Measurements from ENCODE around the gene UGDH.
A peak's percentile ranks its signal among the peaks of the same experiment; 100 is the strongest.

- TF ChIP-seq POLR2AphosphoS5 (IDR thresholded peaks at IDR 0.05; ENCODE audit: insufficient read depth, low read depth, low read length), result peak; percentile 33
- TF ChIP-seq, protein P1, sequence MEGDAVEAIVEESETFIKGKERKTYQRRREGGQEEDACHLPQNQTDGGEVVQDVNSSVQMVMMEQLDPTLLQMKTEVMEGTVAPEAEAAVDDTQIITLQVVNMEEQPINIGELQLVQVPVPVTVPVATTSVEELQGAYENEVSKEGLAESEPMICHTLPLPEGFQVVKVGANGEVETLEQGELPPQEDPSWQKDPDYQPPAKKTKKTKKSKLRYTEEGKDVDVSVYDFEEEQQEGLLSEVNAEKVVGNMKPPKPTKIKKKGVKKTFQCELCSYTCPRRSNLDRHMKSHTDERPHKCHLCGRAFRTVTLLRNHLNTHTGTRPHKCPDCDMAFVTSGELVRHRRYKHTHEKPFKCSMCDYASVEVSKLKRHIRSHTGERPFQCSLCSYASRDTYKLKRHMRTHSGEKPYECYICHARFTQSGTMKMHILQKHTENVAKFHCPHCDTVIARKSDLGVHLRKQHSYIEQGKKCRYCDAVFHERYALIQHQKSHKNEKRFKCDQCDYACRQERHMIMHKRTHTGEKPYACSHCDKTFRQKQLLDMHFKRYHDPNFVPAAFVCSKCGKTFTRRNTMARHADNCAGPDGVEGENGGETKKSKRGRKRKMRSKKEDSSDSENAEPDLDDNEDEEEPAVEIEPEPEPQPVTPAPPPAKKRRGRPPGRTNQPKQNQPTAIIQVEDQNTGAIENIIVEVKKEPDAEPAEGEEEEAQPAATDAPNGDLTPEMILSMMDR (IDR thresholded peaks at IDR 0.05; ENCODE audit: extremely low read depth in 1 of 2, insufficient read depth in 1 of 2, low read depth in 1 of 2, low read length in 2 of 2), result no peak
- TF ChIP-seq POLR2A (IDR thresholded peaks at IDR 0.05; ENCODE audit: low read depth, low read length), result no peak
- no peak for TF ChIP-seq MAX (IDR thresholded peaks at IDR 0.05; ENCODE audit: insufficient read depth, insufficient read length)
- TF ChIP-seq EZH2 (IDR thresholded peaks at IDR 0.05; ENCODE audit: borderline replicate concordance, low read depth, low read length, severe bottlenecking), result no peak
- TF ChIP-seq FOS (IDR thresholded peaks at IDR 0.05; ENCODE audit: borderline replicate concordance, insufficient read depth, low read length), result no peak
These were observed 76.6 kb downstream of the UGDH start for GRCh38 chr4:39450618-39451017.
